Measurements from ENCODE around the gene MT1A. TPM values are rescaled to one million over a fixed set of nuclear protein-coding genes. Genes with fewer than 3 reads are reported as not detected.

The MT1A gene
- polyA plus RNA-seq, 1 of the 3 experiments (the other 2 are of a cell fraction) = 5.4 TPM

- Histone ChIP-seq H3K79me2 (ENCODE audit: insufficient read depth) (peaks cover 9% of the 10 kb centered on the region; the same call in 1 of the 2 replicates), H3K27me3 (ENCODE audit: insufficient read depth) (no peaks in the 10 kb centered on the region), H3K9ac (peak within 1 kb of the TSS; percentile 75), H3K4me1 (ENCODE audit: control insufficient read depth in 1 of 2, insufficient read depth in 2 of 2, low read depth in 1 of 2, low read length in 1 of 2) (peaks cover 0 to 26% of the 10 kb centered on the region in 2 experiments; a peak in 2 of 4 replicates), H3K4me2 (peak within 1 kb of the TSS; percentile 93), H3K9me2 (no peaks in the 10 kb centered on the region), H4K20me1 (ENCODE audit: insufficient read depth) (no peaks in the 10 kb centered on the region), H2AFZ (ENCODE audit: low read depth) (peak within 1 kb of the TSS; percentile 90), H3K36me3 (replicated peaks in 1 of 2; ENCODE audit: control insufficient read depth in 1 of 2, insufficient read depth in 2 of 2, low read length in 1 of 2) (no peaks in the 10 kb centered on the region), H3K4me3 (ENCODE audit: low read depth in 2 of 2, low read length in 1 of 2) (peak within 1 kb of the TSS; percentile 62 to 69), H3K9me3 (no peaks in the 10 kb centered on the region), H3K27ac (ENCODE audit: low read depth in 2 of 2, low read length in 1 of 2) (peak within 1 kb of the TSS; percentile 56 to 77), H3F3A (replicated peaks; ENCODE audit: insufficient read depth) (no peaks in the 10 kb centered on the region)
- TF ChIP-seq TAF1 (IDR thresholded peaks at IDR 0.05; ENCODE audit: borderline replicate concordance, low read depth, low read length) (peak; percentile 91), MXI1 (IDR thresholded peaks at IDR 0.05; ENCODE audit: low read depth, low read length) (peak; percentile 89), EP300 (IDR thresholded peaks at IDR 0.05; ENCODE audit: borderline replicate concordance in 1 of 2, low read depth in 1 of 2, low read length in 1 of 2) (0 out of 4 replicates have a peak, but pooled peaks of 1 of the 2 experiments have one; percentile 27), ZBTB33 (IDR thresholded peaks at IDR 0.05; ENCODE audit: borderline replicate concordance, low read depth) (no peak), RFX5 (IDR thresholded peaks at IDR 0.05; ENCODE audit: low read length) (no peak), POLR2AphosphoS5 (IDR thresholded peaks at IDR 0.05; ENCODE audit: low read depth, low read length) (peak; percentile 99), NRF1 (IDR thresholded peaks at IDR 0.05; ENCODE audit: low read depth, low read length) (0 out of 2 replicates have a peak, but pooled peaks have one; percentile 14), SIN3A (IDR thresholded peaks at IDR 0.05; ENCODE audit: borderline replicate concordance, low read depth, low read length) (peak; percentile 58; the same call in 1 of the 2 replicates), REST (IDR thresholded peaks at IDR 0.05; ENCODE audit: low read depth, low read length) (peak; percentile 8; the same call in 1 of the 2 replicates), MAX (IDR thresholded peaks at IDR 0.05; ENCODE audit: low read depth) (peak; percentile 84), RCOR1 (IDR thresholded peaks at IDR 0.05; ENCODE audit: low read length) (no peak), FOXM1 (IDR thresholded peaks at IDR 0.05; ENCODE audit: low read depth) (no peak), PBX3 (IDR thresholded peaks at IDR 0.05) (peak; percentile 7; the same call in 1 of the 2 replicates), IRF3 (IDR thresholded peaks at IDR 0.05; ENCODE audit: low read depth, low read length) (no peak), NFIC (IDR thresholded peaks at IDR 0.05; ENCODE audit: borderline replicate concordance) (peak; percentile 45), CHD2 (IDR thresholded peaks at IDR 0.05; ENCODE audit: low read length, partially characterized antibody) (peak; percentile 16), USF1 (IDR thresholded peaks at IDR 0.05; ENCODE audit: borderline replicate concordance, low read depth) (no peak), MEF2A (IDR thresholded peaks at IDR 0.05; ENCODE audit: borderline replicate concordance, low read depth) (no peak), GABPA (IDR thresholded peaks at IDR 0.05; ENCODE audit: low read depth) (no peak)
- ChIA-PET POLR2A (interaction anchor here (0.6 to 1.9 kb wide), 5 partner anchors 57 to 504 kb away, joined by 3 to 6 read pairs (median 3); partner anchors contain the start of genes MT1E, PSME3IP1 and RSPRY1), CTCF (interaction anchor here (1.1 to 6.1 kb wide), 3 partner anchors 20 to 78 kb away, joined by 3 to 41 read pairs (median 8); no protein-coding TSS in a partner anchor)
- DNase-seq = peak; percentile 95
- WGBS (ENCODE audit: low lambda C conversion rate) = 1% methylated on average over 27 of the region's 49 CpGs
Observed at GRCh38 chr16:56681939-56682702, 43.7 kb downstream of the MT1A start, which contains the start of gene MT1X. MT1X (plus strand) TSS chr16:56682470; CDS start chr16:56682541, 71 bp downstream.

Measured in SK-N-SH (cell line).